GF-D8 (cell line): ENCODE results near the gene DUSP9.
"Not testable (repeated sequence)": the region's sequence is repeated elsewhere in the genome, so short reads cannot be mapped to it uniquely, and the experiment has no call there.

ENCODE experiments used
- DNase-seq: peaks from one replicate; lab custom pipeline; 2025; lab: John Stamatoyannopoulos, UW

Gene DUSP9

GRCh38 chrX:153672531-153673427 is 25.8 kb downstream of the DUSP9 start:
- no peak for DNase-seq

- no peak for DNase-seq
Observed at GRCh38 chrX:153673428-153674218, 26.6 kb downstream of the DUSP9 start, which contains the start of gene PNCK. PNCK (minus strand) TSS chrX:153673813; CDS start chrX:153673076, 737 bp downstream.

GRCh38 chrX:153674219-153674851 is 27.3 kb downstream of the DUSP9 start:
- no peak for DNase-seq

- no peak for DNase-seq
Observed at GRCh38 chrX:153681175-153681574, 34.2 kb downstream of the DUSP9 start.

GRCh38 chrX:153683486-153683885 is 36.5 kb downstream of the DUSP9 start:
- DNase-seq = not testable (repeated sequence)

- no peak for DNase-seq
Observed at GRCh38 chrX:153684467-153685155, 37.6 kb downstream of the DUSP9 start.

GRCh38 chrX:153685156-153685536 is 38.1 kb downstream of the DUSP9 start:
- no peak for DNase-seq

- no peak for DNase-seq
Observed at GRCh38 chrX:153685751-153686696, 39.0 kb downstream of the DUSP9 start.

- DNase-seq = no peak
Observed at GRCh38 chrX:153686711-153687110, 39.7 kb downstream of the DUSP9 start.

GRCh38 chrX:153687121-153688039 is 40.4 kb downstream of the DUSP9 start, which contains the start of gene SLC6A8:
SLC6A8 (plus strand) TSS chrX:153687926; CDS start chrX:153688575, 649 bp downstream.
- no peak for DNase-seq

- no peak for DNase-seq
Observed at GRCh38 chrX:153688071-153688470, 41.1 kb downstream of the DUSP9 start.

- no peak for DNase-seq
Observed at GRCh38 chrX:153688506-153688905, 41.5 kb downstream of the DUSP9 start.

GRCh38 chrX:153688911-153689590 is 42.0 kb downstream of the DUSP9 start:
- no peak for DNase-seq

GRCh38 chrX:153689654-153690465 is 42.9 kb downstream of the DUSP9 start:
- DNase-seq = no peak

GRCh38 chrX:153690466-153690865 is 43.5 kb downstream of the DUSP9 start:
- no peak for DNase-seq

GRCh38 chrX:153691032-153691827 is 44.2 kb downstream of the DUSP9 start:
- not testable (repeated sequence) for DNase-seq

- DNase-seq = no peak
Observed at GRCh38 chrX:153692003-153692402, 45.0 kb downstream of the DUSP9 start.
